Thyroid gland (tissue), 4 donors: ENCODE results near the gene DLX4.

Experiments
- POLR2A ChIP-seq, 2 donors: fragments of 450-650 bp; IDR thresholded peaks; one replicate each; pipeline ENCODE4 v1.6.1; 2017; ENCODE audit warnings: antibody characterized with exemption in 2 of 2, mild to moderate bottlenecking in 2 of 2, moderate library complexity in 1 of 2
- TF ChIP-seq, protein P1 (sequence below), 6 experiments: fragments of 200-600 bp in 3 of 6; fragments of 450-650 bp in 3 of 6; sonication (generic) in 3 of 6; IDR thresholded peaks; one replicate each; pipeline ENCODE4 v1.5.1; 2016 to 2019; ENCODE audit warnings: antibody characterized with exemption in 6 of 6, mild to moderate bottlenecking in 2 of 6, inconsistent platforms in 1 of 6, moderate library complexity in 1 of 6

DNA sequence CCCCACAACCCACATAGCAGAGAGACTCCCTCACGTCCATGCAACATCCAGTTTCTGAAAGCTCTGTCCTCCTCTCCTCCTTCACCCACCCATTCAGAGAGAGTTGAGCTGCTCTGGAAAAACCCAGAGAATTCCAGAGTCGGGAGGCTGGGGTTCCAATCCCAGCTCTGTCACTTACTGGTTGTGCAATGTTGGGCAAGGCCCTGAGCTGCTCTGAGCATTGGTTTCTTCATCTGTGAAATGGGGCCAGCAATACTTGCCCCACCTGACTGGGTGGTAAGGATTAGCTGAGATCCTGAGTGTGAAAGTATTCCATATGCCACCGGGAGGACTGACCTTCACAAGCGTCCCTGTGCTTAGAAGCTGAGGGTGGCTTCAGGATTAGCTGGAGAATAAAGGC is 12.2 kb upstream of the DLX4 start:
- TF ChIP-seq, protein P1, sequence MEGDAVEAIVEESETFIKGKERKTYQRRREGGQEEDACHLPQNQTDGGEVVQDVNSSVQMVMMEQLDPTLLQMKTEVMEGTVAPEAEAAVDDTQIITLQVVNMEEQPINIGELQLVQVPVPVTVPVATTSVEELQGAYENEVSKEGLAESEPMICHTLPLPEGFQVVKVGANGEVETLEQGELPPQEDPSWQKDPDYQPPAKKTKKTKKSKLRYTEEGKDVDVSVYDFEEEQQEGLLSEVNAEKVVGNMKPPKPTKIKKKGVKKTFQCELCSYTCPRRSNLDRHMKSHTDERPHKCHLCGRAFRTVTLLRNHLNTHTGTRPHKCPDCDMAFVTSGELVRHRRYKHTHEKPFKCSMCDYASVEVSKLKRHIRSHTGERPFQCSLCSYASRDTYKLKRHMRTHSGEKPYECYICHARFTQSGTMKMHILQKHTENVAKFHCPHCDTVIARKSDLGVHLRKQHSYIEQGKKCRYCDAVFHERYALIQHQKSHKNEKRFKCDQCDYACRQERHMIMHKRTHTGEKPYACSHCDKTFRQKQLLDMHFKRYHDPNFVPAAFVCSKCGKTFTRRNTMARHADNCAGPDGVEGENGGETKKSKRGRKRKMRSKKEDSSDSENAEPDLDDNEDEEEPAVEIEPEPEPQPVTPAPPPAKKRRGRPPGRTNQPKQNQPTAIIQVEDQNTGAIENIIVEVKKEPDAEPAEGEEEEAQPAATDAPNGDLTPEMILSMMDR (IDR thresholded peaks at IDR 0.05) = no peak
- TF ChIP-seq POLR2A (IDR thresholded peaks at IDR 0.05) = no peak
